Stimulated activated CD8-positive, alpha-beta memory T cell treated with anti-CD3 and anti-CD28 coated beads, Interleukin-12 subunit alpha, Interleukin-12 subunit beta, amount 100 ng/mL, for 4 hours (primary cell): ENCODE data around the gene APOBEC3G.
"Not testable (repeated sequence)": the region's sequence is repeated elsewhere in the genome, so short reads cannot be mapped to it uniquely, and the experiment has no call there.

Experiments used
- DNase-seq: peaks from one replicate; pipeline ENCODE4 v3.0.0-alpha.2; 2020; ENCODE audit warnings: low read depth

APOBEC3G gene

GRCh38 chr22:39066442-39067276 is 10.4 kb upstream of the APOBEC3G start:
- DNase-seq = not testable (repeated sequence)

- DNase-seq = no peak
These were observed 8.9 kb upstream of the APOBEC3G start for GRCh38 chr22:39068033-39068785.

GRCh38 chr22:39070186-39070585 is 6.9 kb upstream of the APOBEC3G start:
- DNase-seq = no peak

- DNase-seq = not testable (repeated sequence)
These were observed 4.5 kb upstream of the APOBEC3G start for GRCh38 chr22:39072581-39072981.

- DNase-seq = no peak
These were observed 3.1 kb upstream of the APOBEC3G start for GRCh38 chr22:39073981-39074380.

- DNase-seq = not testable (repeated sequence)
These were observed 685 bp upstream of the APOBEC3G start for GRCh38 chr22:39076155-39077025.

- not testable (repeated sequence) for DNase-seq
These were observed 837 bp downstream of the APOBEC3G start for GRCh38 chr22:39077912-39078311.

- no peak for DNase-seq
These were observed 1.3 kb downstream of the APOBEC3G start for GRCh38 chr22:39078329-39078728.

GRCh38 chr22:39079054-39079637 is 2.1 kb downstream of the APOBEC3G start:
- not testable (repeated sequence) for DNase-seq

GRCh38 chr22:39080052-39080762 is 3.1 kb downstream of the APOBEC3G start:
- no peak for DNase-seq

GRCh38 chr22:39081016-39081415 is 3.9 kb downstream of the APOBEC3G start:
- DNase-seq = no peak

- DNase-seq = no peak
These were observed 4.5 kb downstream of the APOBEC3G start for GRCh38 chr22:39081598-39081997.

GRCh38 chr22:39083212-39084165 is 6.4 kb downstream of the APOBEC3G start:
- no peak for DNase-seq

GRCh38 chr22:39084666-39085065 is 7.6 kb downstream of the APOBEC3G start:
- no peak for DNase-seq

- no peak for DNase-seq
These were observed 10.0 kb downstream of the APOBEC3G start for GRCh38 chr22:39087098-39087497.

- no peak for DNase-seq
These were observed 11.0 kb downstream of the APOBEC3G start for GRCh38 chr22:39087881-39088684.

- DNase-seq = no peak
These were observed 11.6 kb downstream of the APOBEC3G start for GRCh38 chr22:39088685-39089032.

GRCh38 chr22:39089928-39090327 is 12.9 kb downstream of the APOBEC3G start:
- DNase-seq = no peak

- DNase-seq = peak; percentile 81
These were observed 13.5 kb downstream of the APOBEC3G start for GRCh38 chr22:39090426-39091064.
